ENCODE results near the gene MLXIP.
"Not testable (repeated sequence)": the region's sequence is repeated elsewhere in the genome, so short reads cannot be mapped to it uniquely, and the experiment has no call there.

The MLXIP gene

GRCh38 chr12:122094735-122095631, 16.4 kb downstream of the MLXIP start:
- in situ Hi-C loops (cut with MboI; ENCODE audit: low sequenced_read_pairs), result no loop called here

- in situ Hi-C loops (cut with MboI; ENCODE audit: low sequenced_read_pairs), result no loop called here
Measured at GRCh38 chr12:122096014-122096413, 17.5 kb downstream of the MLXIP start.

- in situ Hi-C loops (cut with MboI; ENCODE audit: low sequenced_read_pairs), result no loop called here
Measured at GRCh38 chr12:122096591-122097149, 18.1 kb downstream of the MLXIP start.

GRCh38 chr12:122097584-122097926, 19.0 kb downstream of the MLXIP start:
- in situ Hi-C loops (cut with MboI; ENCODE audit: low sequenced_read_pairs), result no loop called here

GRCh38 chr12:122097927-122098756, 19.6 kb downstream of the MLXIP start:
- in situ Hi-C loops (cut with MboI; ENCODE audit: low sequenced_read_pairs), result no loop called here

GRCh38 chr12:122099280-122099749, 20.8 kb downstream of the MLXIP start:
- in situ Hi-C loops (cut with MboI; ENCODE audit: low sequenced_read_pairs), result no loop called here

- in situ Hi-C loops (cut with MboI; ENCODE audit: low sequenced_read_pairs), result no loop called here
Measured at GRCh38 chr12:122099856-122100255, 21.3 kb downstream of the MLXIP start.

GRCh38 chr12:122100568-122100967, 22.0 kb downstream of the MLXIP start:
- in situ Hi-C loops (cut with MboI; ENCODE audit: low sequenced_read_pairs), result no loop called here

- in situ Hi-C loops (cut with MboI; ENCODE audit: low sequenced_read_pairs), result no loop called here
Measured at GRCh38 chr12:122102331-122102730, 23.8 kb downstream of the MLXIP start.

- in situ Hi-C loops (cut with MboI; ENCODE audit: low sequenced_read_pairs), result no loop called here
Measured at GRCh38 chr12:122104844-122105243, 26.3 kb downstream of the MLXIP start.

GRCh38 chr12:122105496-122105895, 26.9 kb downstream of the MLXIP start:
- in situ Hi-C loops (cut with MboI; ENCODE audit: low sequenced_read_pairs), result not testable (repeated sequence)

GRCh38 chr12:122106843-122107242, 28.3 kb downstream of the MLXIP start:
- in situ Hi-C loops (cut with MboI; ENCODE audit: low sequenced_read_pairs), result no loop called here

- in situ Hi-C loops (cut with MboI; ENCODE audit: low sequenced_read_pairs), result no loop called here
Measured at GRCh38 chr12:122107261-122107660, 28.7 kb downstream of the MLXIP start.

- in situ Hi-C loops (cut with MboI; ENCODE audit: low sequenced_read_pairs), result no loop called here
Measured at GRCh38 chr12:122111089-122111641, 32.6 kb downstream of the MLXIP start.

- in situ Hi-C loops (cut with MboI; ENCODE audit: low sequenced_read_pairs), result no loop called here
Measured at GRCh38 chr12:122116707-122117535, 38.4 kb downstream of the MLXIP start.

GRCh38 chr12:122117979-122118378, 39.4 kb downstream of the MLXIP start:
- in situ Hi-C loops (cut with MboI; ENCODE audit: low sequenced_read_pairs), result no loop called here

- in situ Hi-C loops (cut with MboI; ENCODE audit: low sequenced_read_pairs), result loop anchor here (5.0 kb wide), 1 partner anchor 64 kb away; no protein-coding TSS in a partner anchor
Measured at GRCh38 chr12:122121341-122121740, 42.8 kb downstream of the MLXIP start.

- in situ Hi-C loops (cut with MboI; ENCODE audit: low sequenced_read_pairs), result loop anchor here (5.0 kb wide), 1 partner anchor 64 kb away; no protein-coding TSS in a partner anchor
Measured at GRCh38 chr12:122121745-122122144, 43.2 kb downstream of the MLXIP start.

GRCh38 chr12:122123051-122123760, 44.6 kb downstream of the MLXIP start:
- in situ Hi-C loops (cut with MboI; ENCODE audit: low sequenced_read_pairs), result loop anchor here (5.0 kb wide), 1 partner anchor 66 kb away; no protein-coding TSS in a partner anchor
